PC-3 (cell line): ENCODE measurements around the gene ADORA3. TPM values are rescaled to one million over a fixed set of nuclear protein-coding genes. Genes with fewer than 3 reads are reported as not detected.

Source experiments
- ATAC-seq: fragments of 200-7000 bp; cut with Tn5 transposase; 2 replicates; pipeline ENCODE4 v1.9.1; 2020; ENCODE audit warnings: mild to moderate bottlenecking, moderate library complexity
- BruUV-seq: library from RNA; stranded (reverse); fragments of 400-500 nt; replicated peaks from 2 replicates; lab custom pipeline; 2021; lab: Mats Ljungman, UMichigan
- CTCF ChIA-PET: fragments of 300-600 bp; sonication (Branson Sonifier 250); formaldehyde crosslinking; loops from one replicate; lab custom pipeline; 2022; ENCODE audit warnings: antibody characterized with exemption; lab: Charles Lee
- POLR2A ChIA-PET: fragments of 300-600 bp; sonication (Branson Sonifier 250); formaldehyde crosslinking; loops from one replicate; lab custom pipeline; 2022; ENCODE audit warnings: antibody characterized with exemption; ENCODE audit not compliant: unreplicated experiment; lab: Charles Lee
- DNase-seq: peaks from one replicate; pipeline ENCODE4 v3.0.0-alpha.2; 2015
- H2AFZ ChIP-seq: fragments of 300-600 bp; sonication (generic); 2 replicates; pipeline ENCODE4 v1.6.0; 2016; ENCODE audit warnings: antibody characterized with exemption, low read length
- H3F3A ChIP-seq: fragments of 300-600 bp; sonication (generic); one replicate; pipeline ENCODE4 v1.6.0; 2017; ENCODE audit warnings: antibody characterized with exemption, low read length, control low read depth, mild to moderate bottlenecking; ENCODE audit not compliant: unreplicated experiment
- H3K27ac ChIP-seq: fragments of 300-600 bp; sonication (generic); 2 replicates; pipeline ENCODE4 v1.5.1; 2016; ENCODE audit warnings: mild to moderate bottlenecking, low read length
- H3K27me3 ChIP-seq: fragments of 300-600 bp; sonication (generic); 2 replicates; pipeline ENCODE4 v1.6.1; 2016; ENCODE audit warnings: low read length, mixed read lengths
- H3K36me3 ChIP-seq: fragments of 300-600 bp; sonication (generic); 2 replicates; pipeline ENCODE4 v1.6.1; 2016; ENCODE audit warnings: low read depth, mixed run types, low read length, mixed read lengths
- H3K4me1 ChIP-seq: fragments of 300-600 bp; sonication (generic); 2 replicates; pipeline ENCODE4 v1.5.1; 2016; ENCODE audit warnings: low read length; ENCODE audit not compliant: insufficient read depth
- H3K4me2 ChIP-seq: fragments of 300-600 bp; sonication (generic); 2 replicates; pipeline ENCODE4 v1.6.0; 2016; ENCODE audit warnings: low read length
- H3K4me3 ChIP-seq: fragments of 300-600 bp; sonication (generic); 2 replicates; pipeline ENCODE4 v1.5.1; 2016; ENCODE audit warnings: mild to moderate bottlenecking, low read length, mixed read lengths
- H3K79me2 ChIP-seq: fragments of 300-600 bp; sonication (generic); 2 replicates; pipeline ENCODE4 v1.6.1; 2017; ENCODE audit warnings: low read length, mixed read lengths
- H3K9ac ChIP-seq: fragments of 300-600 bp; sonication (generic); 2 replicates; pipeline ENCODE4 v1.6.0; 2016; ENCODE audit warnings: mild to moderate bottlenecking, low read length
- H3K9me2 ChIP-seq: fragments of 300-600 bp; sonication (generic); replicated peaks from 2 replicates; pipeline ENCODE4 v1.6.1; 2016; ENCODE audit warnings: mixed run types, low read length, mixed read lengths
- H3K9me3 ChIP-seq: fragments of 300-600 bp; sonication (generic); 2 replicates; pipeline ENCODE4 v1.6.1; 2016; ENCODE audit warnings: low read length, mixed read lengths
- H4K20me1 ChIP-seq: fragments of 300-600 bp; sonication (generic); 2 replicates; pipeline ENCODE4 v1.6.1; 2016; ENCODE audit warnings: low read length, mixed read lengths
- EZH2 ChIP-seq: fragments of 300-600 bp; sonication (generic); IDR thresholded peaks from one replicate; pipeline ENCODE4 v1.6.1; 2017; ENCODE audit warnings: antibody characterized with exemption, mild to moderate bottlenecking, low read length; ENCODE audit not compliant: unreplicated experiment
- EZH2phosphoT487 ChIP-seq: fragments of 300-600 bp; sonication (generic); IDR thresholded peaks from 2 replicates; pipeline ENCODE4 v1.6.1; 2018; ENCODE audit warnings: mild to moderate bottlenecking, antibody characterized with exemption, low read length, borderline replicate concordance
- intact Hi-C: fragments of 100-400 bp; cut with micrococcal nuclease; formaldehyde crosslinking; loops from 2 replicates; pipeline ENCODE4 v1.9.0; 2023
- total RNA-seq: library from RNA; depleted of rRNA; stranded (reverse); fragments of >200 nt; gene quantifications from 2 replicates; pipeline ENCODE4 v1.2.3, GENCODE V29; 2014
- TF ChIP-seq, protein P1 (sequence below): fragments of 300-600 bp; sonication (generic); conservative IDR thresholded peaks from 2 replicates; pipeline ENCODE4 v1.5.1; 2017; ENCODE audit warnings: antibody characterized with exemption, low read depth, mild to moderate bottlenecking, low read length

ADORA3 gene
- total RNA-seq, 1 experiment from 2014 or later, result not detected

DNA sequence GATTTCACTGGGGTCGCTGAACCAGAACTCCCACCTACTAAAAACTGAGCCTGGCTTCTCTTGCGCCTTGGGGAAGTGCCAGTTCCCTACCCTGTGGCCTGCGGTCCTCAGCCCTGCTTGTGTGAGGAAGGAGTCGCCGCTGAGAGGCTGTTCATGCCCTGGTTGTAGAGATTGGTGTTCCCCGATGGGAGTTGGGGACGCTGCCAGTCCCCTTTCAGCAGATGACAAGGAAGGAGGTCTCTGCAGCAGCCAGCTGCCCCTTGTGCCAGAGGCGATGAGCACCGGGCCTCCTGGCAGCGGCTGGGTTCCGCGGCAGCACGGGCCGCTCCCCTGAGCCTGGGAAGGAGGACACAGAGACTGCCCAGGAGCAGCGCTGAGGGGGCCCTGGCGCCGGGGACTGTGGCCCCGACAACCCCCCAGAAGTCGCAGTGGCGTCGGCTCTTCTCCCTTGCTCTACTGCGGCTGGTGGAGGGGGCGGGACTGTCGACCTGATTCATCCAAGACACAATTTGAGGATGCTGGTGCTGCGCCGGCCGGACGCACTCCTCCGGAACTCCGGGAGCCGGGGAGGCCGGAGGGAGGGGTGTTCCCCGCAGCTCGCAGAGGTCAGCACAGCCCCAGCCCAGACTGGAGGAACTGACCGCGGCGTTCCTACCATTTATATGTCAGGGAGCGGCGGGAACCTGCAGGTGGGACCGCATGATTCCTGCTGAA lies 12.0 kb upstream of the ADORA3 start:
- Histone ChIP-seq H3K4me2 (no peak overlapping the region), H3K27me3 (no peaks in the 10 kb centered on the region), H3K79me2 (no peaks in the 10 kb centered on the region), H3K9me2 (no peaks in the 10 kb centered on the region), H4K20me1 (no peaks in the 10 kb centered on the region), H3K27ac (no peak overlapping the region), H3K4me1 (no peaks in the 10 kb centered on the region), H3K36me3 (no peaks in the 10 kb centered on the region), H3K9me3 (no peaks in the 10 kb centered on the region), H3K9ac (no peak overlapping the region), H2AFZ (no peak overlapping the region), H3K4me3 (no peak overlapping the region), H3F3A (no peaks in the 10 kb centered on the region)
- TF ChIP-seq EZH2phosphoT487 (no peak), EZH2 (no peak)
- TF ChIP-seq, protein P1, sequence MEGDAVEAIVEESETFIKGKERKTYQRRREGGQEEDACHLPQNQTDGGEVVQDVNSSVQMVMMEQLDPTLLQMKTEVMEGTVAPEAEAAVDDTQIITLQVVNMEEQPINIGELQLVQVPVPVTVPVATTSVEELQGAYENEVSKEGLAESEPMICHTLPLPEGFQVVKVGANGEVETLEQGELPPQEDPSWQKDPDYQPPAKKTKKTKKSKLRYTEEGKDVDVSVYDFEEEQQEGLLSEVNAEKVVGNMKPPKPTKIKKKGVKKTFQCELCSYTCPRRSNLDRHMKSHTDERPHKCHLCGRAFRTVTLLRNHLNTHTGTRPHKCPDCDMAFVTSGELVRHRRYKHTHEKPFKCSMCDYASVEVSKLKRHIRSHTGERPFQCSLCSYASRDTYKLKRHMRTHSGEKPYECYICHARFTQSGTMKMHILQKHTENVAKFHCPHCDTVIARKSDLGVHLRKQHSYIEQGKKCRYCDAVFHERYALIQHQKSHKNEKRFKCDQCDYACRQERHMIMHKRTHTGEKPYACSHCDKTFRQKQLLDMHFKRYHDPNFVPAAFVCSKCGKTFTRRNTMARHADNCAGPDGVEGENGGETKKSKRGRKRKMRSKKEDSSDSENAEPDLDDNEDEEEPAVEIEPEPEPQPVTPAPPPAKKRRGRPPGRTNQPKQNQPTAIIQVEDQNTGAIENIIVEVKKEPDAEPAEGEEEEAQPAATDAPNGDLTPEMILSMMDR, result no peak
- CTCF ChIA-PET, result no interaction called here
- intact Hi-C loops, result no loop called here
- ATAC-seq, result no peak
- no TSS peak for BruUV-seq
- DNase-seq, result no peak
- POLR2A ChIA-PET, result no interaction called here

DNA sequence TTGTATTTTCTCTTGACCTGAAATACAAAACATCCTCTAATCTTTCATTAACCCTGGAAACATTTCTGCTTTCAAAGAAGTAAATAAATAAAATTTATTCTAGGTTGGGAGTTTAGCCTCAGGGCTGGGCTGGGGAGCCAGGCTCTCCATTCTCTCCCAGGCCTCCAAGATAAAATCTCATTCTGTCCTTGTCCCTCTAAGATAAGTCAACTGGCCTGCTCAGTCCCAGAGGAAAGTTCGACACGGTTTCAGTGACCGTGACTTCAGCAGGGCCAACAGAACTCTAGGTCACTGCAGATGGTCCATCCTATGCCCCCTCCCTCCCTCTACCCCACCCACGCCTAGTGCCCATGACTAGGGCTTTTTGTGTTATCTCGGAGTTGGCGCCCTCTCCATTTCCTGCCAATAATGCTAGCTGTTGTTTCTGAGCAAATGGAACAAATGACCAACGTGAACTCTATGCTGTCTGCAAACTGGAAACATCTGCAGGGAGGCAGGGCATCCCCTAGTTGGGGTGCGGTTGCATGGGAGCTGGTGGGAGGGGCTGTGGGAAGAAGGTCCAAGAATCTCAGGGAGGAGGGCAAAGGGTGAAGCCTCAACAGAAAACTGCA lies 10.1 kb upstream of the ADORA3 start:
- BruUV-seq, result no TSS peak
- Histone ChIP-seq H3F3A (no peaks in the 10 kb centered on the region), H3K4me3 (no peak overlapping the region), H2AFZ (no peak overlapping the region), H3K27ac (no peak overlapping the region), H3K9me2 (no peaks in the 10 kb centered on the region), H3K4me2 (no peak overlapping the region), H3K36me3 (no peaks in the 10 kb centered on the region), H3K27me3 (no peaks in the 10 kb centered on the region), H3K79me2 (no peaks in the 10 kb centered on the region), H3K4me1 (no peaks in the 10 kb centered on the region), H3K9me3 (no peaks in the 10 kb centered on the region), H4K20me1 (no peaks in the 10 kb centered on the region), H3K9ac (no peak overlapping the region)
- POLR2A ChIA-PET, result no interaction called here
- TF ChIP-seq EZH2phosphoT487, result no peak
- TF ChIP-seq, protein P1, result no peak
- no peak for TF ChIP-seq EZH2
- CTCF ChIA-PET, result no interaction called here
- ATAC-seq, result no peak
- no peak for DNase-seq
- intact Hi-C loops, result no loop called here

DNA sequence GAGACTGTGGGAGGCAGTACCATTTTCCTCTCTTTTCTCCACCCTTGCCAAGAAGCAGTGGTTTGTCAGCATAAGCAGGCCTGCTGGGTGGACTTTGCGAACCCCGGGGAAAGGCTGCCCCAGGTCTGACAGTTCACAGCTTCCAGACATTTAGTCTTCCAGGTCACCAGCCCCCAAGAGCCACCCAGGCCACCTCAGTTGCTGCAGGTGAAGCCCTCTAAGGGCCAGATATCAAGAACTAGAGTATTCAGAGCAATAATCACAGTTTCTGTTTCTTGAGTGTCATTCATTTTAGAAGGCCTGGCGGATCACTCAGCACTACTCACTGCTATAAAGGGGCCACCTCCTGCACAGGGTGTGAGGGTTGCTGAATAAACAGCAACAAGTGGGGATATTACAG lies 9.5 kb upstream of the ADORA3 start:
- H3K27me3 ChIP-seq, result no peaks in the 10 kb centered on the region
- intact Hi-C loops, result no loop called here
- DNase-seq (no peak), ATAC-seq (no peak)
- no peak overlapping the region for H2AFZ ChIP-seq
- POLR2A ChIA-PET, result no interaction called here
- no TSS peak for BruUV-seq
- no peaks in the 10 kb centered on the region for H3K9me3 ChIP-seq
- CTCF ChIA-PET, result no interaction called here
- H3K27ac ChIP-seq, result no peak overlapping the region
- no peaks in the 10 kb centered on the region for H3F3A ChIP-seq
- no peak overlapping the region for H3K4me2 ChIP-seq
- no peaks in the 10 kb centered on the region for H3K9me2 ChIP-seq
- TF ChIP-seq EZH2phosphoT487, result no peak
- TF ChIP-seq, protein P1, result no peak
- TF ChIP-seq EZH2, result no peak
- H3K79me2 ChIP-seq, result no peaks in the 10 kb centered on the region
- no peaks in the 10 kb centered on the region for H3K36me3 ChIP-seq
- H3K9ac ChIP-seq, result no peak overlapping the region
- peaks cover 2% of the 10 kb centered on the region for H3K4me1 ChIP-seq
- H4K20me1 ChIP-seq, result no peaks in the 10 kb centered on the region
- no peak overlapping the region for H3K4me3 ChIP-seq
